IPS-NIHi7 (cell line): Measurements from ENCODE around the gene SGMS1.

ENCODE experiments used
- DNase-seq: peaks from one replicate; pipeline ENCODE4 v3.0.0; 2012; ENCODE audit warnings: mixed read lengths; ENCODE audit errors: extremely low spot score

The SGMS1 gene

GRCh38 chr10:50636618-50637579, 13.1 kb upstream of the SGMS1 start:
- no peak for DNase-seq

GRCh38 chr10:50635286-50635685, 11.5 kb upstream of the SGMS1 start:
- no peak for DNase-seq

- no peak for DNase-seq
Measured at GRCh38 chr10:50634479-50634878, 10.7 kb upstream of the SGMS1 start.

- DNase-seq: no peak
Measured at GRCh38 chr10:50631052-50631451, 7.3 kb upstream of the SGMS1 start.

GRCh38 chr10:50629495-50630122, 5.9 kb upstream of the SGMS1 start:
- no peak for DNase-seq

GRCh38 chr10:50627896-50628295, 4.1 kb upstream of the SGMS1 start:
- DNase-seq: no peak

- DNase-seq: no peak
Measured at GRCh38 chr10:50627443-50627842, 3.7 kb upstream of the SGMS1 start.

- peak; percentile 40 for DNase-seq
Measured at GRCh38 chr10:50625649-50626132, 1.9 kb upstream of the SGMS1 start.

- DNase-seq: peak; percentile 81
Measured at GRCh38 chr10:50624866-50625501, 1.2 kb upstream of the SGMS1 start.

- peak; percentile 86 for DNase-seq
Measured at GRCh38 chr10:50624413-50624865, 683 bp upstream of the SGMS1 start.

- DNase-seq: no peak
Measured at GRCh38 chr10:50622706-50623662, 772 bp downstream of the SGMS1 start.

- DNase-seq: peak; percentile 27
Measured at GRCh38 chr10:50621968-50622705, 1.6 kb downstream of the SGMS1 start.

- DNase-seq: no peak
Measured at GRCh38 chr10:50620899-50621298, 2.9 kb downstream of the SGMS1 start.

- DNase-seq: no peak
Measured at GRCh38 chr10:50619882-50620281, 3.9 kb downstream of the SGMS1 start.

- no peak for DNase-seq
Measured at GRCh38 chr10:50619166-50619565, 4.6 kb downstream of the SGMS1 start.

GRCh38 chr10:50618624-50619023, 5.1 kb downstream of the SGMS1 start:
- no peak for DNase-seq

GRCh38 chr10:50615658-50616057, 8.1 kb downstream of the SGMS1 start:
- DNase-seq: no peak

- peak; percentile 69 for DNase-seq
Measured at GRCh38 chr10:50614444-50615137, 9.2 kb downstream of the SGMS1 start.

- DNase-seq: no peak
Measured at GRCh38 chr10:50613726-50614443, 9.9 kb downstream of the SGMS1 start.
